GM21528 (cell line): ENCODE data around the gene VAMP1.
A peak's percentile ranks its signal among the peaks of the same experiment; 100 is the strongest.
"Not testable (repeated sequence)": the region's sequence is repeated elsewhere in the genome, so short reads cannot be mapped to it uniquely, and the experiment has no call there.

Source experiments
- ATAC-seq: cut with Tn5 transposase; IDR thresholded peaks from one replicate; pipeline ENCODE4 v1.9.1; 2021; ENCODE audit warnings: mild to moderate bottlenecking, moderate library complexity; ENCODE audit not compliant: unreplicated experiment, low FRiP score

VAMP1 gene

GRCh38 chr12:6471989-6472360 is 1.5 kb upstream of the VAMP1 start:
- no peak for ATAC-seq

- ATAC-seq, result no peak
Measured at GRCh38 chr12:6469609-6470374, 685 bp downstream of the VAMP1 start.

- no peak for ATAC-seq
Measured at GRCh38 chr12:6469092-6469491, 1.4 kb downstream of the VAMP1 start.

- no peak for ATAC-seq
Measured at GRCh38 chr12:6468283-6468575, 2.2 kb downstream of the VAMP1 start.

GRCh38 chr12:6467571-6468282 is 2.8 kb downstream of the VAMP1 start:
- not testable (repeated sequence) for ATAC-seq

GRCh38 chr12:6466751-6467150 is 3.7 kb downstream of the VAMP1 start:
- ATAC-seq, result not testable (repeated sequence)

GRCh38 chr12:6466184-6466573 is 4.3 kb downstream of the VAMP1 start:
- no peak for ATAC-seq

GRCh38 chr12:6465467-6466183 is 4.9 kb downstream of the VAMP1 start:
- ATAC-seq, result no peak

- no peak for ATAC-seq
Measured at GRCh38 chr12:6464531-6464930, 5.9 kb downstream of the VAMP1 start.

- no peak for ATAC-seq
Measured at GRCh38 chr12:6463858-6464257, 6.6 kb downstream of the VAMP1 start.

- ATAC-seq, result no peak
Measured at GRCh38 chr12:6463216-6463615, 7.3 kb downstream of the VAMP1 start.

- ATAC-seq, result no peak
Measured at GRCh38 chr12:6462234-6462995, 8.1 kb downstream of the VAMP1 start.

GRCh38 chr12:6461401-6462233 is 8.9 kb downstream of the VAMP1 start:
- peak; percentile 67 for ATAC-seq

GRCh38 chr12:6460751-6461371 is 9.6 kb downstream of the VAMP1 start:
- no peak for ATAC-seq

GRCh38 chr12:6459004-6459337 is 11.5 kb downstream of the VAMP1 start:
- ATAC-seq, result no peak

- ATAC-seq, result no peak
Measured at GRCh38 chr12:6458281-6459003, 12.0 kb downstream of the VAMP1 start.

- no peak for ATAC-seq
Measured at GRCh38 chr12:6457220-6457945, 13.1 kb downstream of the VAMP1 start.

- no peak for ATAC-seq
Measured at GRCh38 chr12:6452944-6453630, 17.4 kb downstream of the VAMP1 start.
